Adrenal gland (tissue), 5 donors: ENCODE results near the gene ACD.

ENCODE experiments used
- CTCF ChIP-seq, 6 experiments: fragments of 450-650 bp in 4 of 6; fragments of 200-600 bp in 2 of 6; sonication (generic) in 1 of 6; IDR thresholded peaks; 1 replicate in 5 of 6; 2 replicates in 1 of 6; pipeline versions ENCODE4 v1.5.1 to v1.8.0; 2016 to 2021; ENCODE audit warnings: antibody characterized with exemption in 6 of 6, mild to moderate bottlenecking in 2 of 6, moderate library complexity in 1 of 6
- POLR2A ChIP-seq, 2 donors: fragments of 450-650 bp; IDR thresholded peaks; one replicate each; pipeline ENCODE4 v1.6.1; 2017; ENCODE audit warnings: antibody characterized with exemption in 2 of 2, mild to moderate bottlenecking in 2 of 2, moderate library complexity in 1 of 2
- donor health status: DM: no; HTN: no; CAD: no.

- TF ChIP-seq POLR2A (IDR thresholded peaks at IDR 0.05) (no peak), CTCF (IDR thresholded peaks at IDR 0.05) (no peak)
Measured at GRCh38 chr16:67708368-67708771, 48.3 kb upstream of the ACD start.
